Retina (tissue), 1 donor: ENCODE data around the gene NCMAP.

ENCODE experiments used
- DNase-seq: peaks from one replicate; pipeline ENCODE4 v3.0.0-alpha.2; 2016

NCMAP gene

DNA sequence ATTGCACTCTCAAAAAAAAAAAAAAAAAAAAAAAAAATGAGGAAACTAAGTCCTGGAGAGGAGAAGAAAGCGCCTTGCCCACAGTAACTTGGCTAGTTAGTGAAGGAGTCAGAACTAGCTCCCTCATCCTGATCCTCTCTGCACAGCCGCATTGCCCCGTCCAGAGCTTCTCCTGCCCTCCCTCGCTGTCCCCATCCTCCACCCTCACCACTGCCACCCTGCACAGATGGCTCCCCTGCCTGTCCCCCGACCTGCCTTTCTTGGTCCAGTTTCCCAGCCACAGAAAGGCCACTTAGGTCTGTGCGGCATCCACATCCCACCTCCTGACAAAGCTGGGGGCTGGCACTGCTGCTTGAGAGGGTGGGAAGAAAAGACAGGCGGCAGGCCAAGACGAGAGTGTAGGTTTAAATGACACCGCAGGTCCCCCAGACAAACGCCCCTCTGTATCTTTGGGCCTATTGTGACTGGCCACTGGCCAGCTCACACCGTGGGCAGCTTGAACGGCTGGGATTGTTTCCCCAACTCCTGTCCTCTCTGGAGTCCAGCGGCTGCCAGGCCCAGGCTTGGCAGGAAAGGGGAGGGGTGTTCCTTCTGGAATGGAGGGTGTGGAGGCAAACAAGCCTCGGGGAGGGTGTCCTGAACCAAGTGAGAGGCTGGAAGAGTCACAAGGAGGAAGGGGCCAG lies 20.2 kb downstream of the NCMAP start:
- peak; percentile 30 for DNase-seq

DNA sequence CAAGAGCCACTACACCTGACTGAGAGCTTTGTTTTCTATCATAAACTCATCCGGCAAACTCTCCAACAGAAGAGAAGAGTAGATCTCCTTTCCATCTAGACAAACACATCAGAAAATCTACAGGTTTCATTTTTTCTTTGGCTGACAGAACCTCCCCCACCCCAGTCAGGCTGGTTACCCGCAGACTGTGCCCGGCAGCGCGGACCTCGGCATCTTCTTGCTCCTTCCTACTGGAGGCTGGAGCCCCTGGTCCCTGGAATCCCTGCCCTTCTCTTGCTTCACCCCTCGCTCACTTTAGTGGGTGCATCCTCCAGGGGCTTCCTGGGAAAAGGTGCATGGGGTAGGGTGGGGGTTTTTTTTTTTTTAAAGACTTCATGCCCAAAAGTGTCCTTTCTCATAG lies 23.0 kb downstream of the NCMAP start:
- DNase-seq = no peak

DNA sequence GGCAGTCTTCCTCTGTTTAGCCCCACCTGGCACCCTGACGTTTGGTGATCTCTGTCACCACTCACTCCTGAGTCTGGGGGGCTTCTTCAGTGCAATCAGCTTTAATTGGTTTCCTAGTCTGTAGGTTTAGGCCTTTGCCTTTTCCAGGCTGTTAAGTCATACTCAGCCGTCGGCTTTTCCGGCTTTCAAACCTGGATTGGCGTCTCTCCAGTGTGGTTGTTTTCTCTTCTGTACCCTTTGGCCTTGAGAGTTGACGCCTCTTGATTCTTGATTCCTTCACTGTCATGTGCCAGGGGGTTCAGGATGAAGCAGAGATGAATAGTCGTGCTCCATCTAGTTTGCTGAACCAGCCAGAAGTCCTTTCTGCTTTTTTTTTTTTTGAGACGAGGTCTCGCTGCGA lies 24.9 kb downstream of the NCMAP start:
- no peak for DNase-seq

DNA sequence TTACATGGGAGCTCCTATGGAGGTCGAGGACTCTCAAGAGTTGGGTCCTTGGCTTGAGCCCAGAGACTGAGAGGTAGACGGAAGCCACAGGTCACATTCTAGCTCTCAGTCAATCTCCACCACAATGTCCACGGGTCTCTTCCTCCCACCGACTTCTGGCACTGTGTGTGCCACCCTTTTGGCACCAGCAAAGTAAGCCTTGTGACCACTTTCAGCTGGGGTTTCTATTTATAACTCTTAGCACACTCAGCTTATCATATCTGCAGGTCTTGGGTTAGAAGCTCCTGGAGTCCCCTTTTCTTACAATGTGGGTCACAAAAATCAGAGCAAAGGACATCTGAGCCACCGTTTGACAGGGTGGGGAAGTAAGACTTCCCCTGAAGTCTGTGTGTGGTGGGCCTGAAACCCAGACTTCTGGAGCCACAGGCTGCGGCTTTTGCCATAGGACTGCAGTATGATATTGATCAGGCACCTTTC lies 28.3 kb downstream of the NCMAP start:
- DNase-seq = no peak

DNA sequence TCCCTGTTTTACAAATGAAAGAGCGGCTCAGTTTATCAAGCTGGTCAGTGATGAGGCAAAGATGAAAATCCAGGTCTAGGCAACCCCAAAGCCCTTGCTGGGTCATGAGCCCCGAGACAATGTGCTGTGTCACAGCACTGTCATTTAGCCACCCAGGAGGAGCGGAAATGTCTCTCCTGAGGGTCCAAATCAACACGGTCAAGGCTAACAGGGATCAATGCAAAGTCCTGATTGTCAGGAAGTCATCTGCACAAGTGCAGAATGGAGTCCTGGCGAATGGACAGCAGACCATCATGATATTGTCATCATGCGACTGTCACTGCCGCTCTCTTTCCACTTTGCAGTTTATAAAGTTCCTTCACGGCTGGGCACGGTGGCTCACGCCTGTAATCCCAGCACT lies 30.2 kb downstream of the NCMAP start:
- DNase-seq = no peak

DNA sequence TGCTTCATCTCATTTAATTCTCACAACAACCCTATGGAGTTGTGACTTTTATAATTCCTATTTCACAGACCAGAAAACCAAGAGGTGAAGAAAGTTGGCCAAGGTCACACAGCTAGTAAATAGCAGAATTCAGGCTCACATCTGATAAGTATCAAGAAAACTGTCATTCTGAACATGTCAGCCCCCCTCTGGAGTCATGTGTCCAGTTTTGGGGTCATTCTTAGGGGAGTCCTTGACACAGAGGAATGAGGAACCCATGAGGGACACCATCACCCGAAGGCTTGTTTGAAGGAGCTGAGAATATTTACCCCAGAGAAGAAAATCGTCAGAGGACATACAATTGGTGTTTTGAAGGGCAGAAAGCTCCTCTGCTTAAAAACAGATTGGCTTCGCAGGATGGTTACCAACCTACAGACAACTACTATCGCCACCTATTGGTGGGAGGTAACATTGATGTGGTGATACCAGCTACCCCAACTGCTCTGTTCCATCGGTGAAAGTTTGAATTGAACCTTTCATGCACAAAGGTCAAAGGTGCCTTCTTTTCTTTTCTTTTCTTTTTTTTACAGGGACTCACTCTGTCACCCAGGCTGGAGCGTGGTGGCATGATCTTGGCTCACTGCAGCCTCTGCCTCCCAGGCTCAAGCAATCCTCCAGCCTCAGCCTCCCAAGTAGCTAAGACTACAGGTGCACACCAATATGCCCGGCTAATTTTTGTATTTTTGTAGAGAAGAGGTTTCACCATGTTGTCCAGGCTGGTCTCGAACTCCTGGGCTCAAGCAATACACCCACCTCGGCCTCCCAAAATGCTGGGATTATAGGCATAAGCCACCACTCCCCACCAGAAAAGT lies 31.3 kb downstream of the NCMAP start:
- DNase-seq = peak; percentile 26

DNA sequence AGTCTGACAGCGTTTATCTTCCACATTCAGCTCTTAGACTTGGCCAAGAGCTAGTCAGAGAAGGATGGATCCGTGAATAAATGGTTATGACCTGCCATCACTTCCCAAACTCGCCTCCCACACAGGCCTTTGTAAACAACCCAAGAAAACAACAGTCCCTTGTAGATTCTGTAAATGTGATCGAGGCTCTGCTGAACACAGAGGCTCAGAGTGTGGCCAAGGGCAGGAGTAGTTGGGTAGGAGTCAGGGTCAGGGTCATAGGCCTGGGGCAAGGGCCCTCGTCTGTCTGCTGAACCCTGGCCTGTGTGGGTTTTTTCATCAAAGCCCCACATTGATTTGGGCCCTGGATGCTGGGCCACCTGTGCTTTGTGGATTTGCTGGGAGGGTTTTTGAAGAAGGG lies 32.7 kb downstream of the NCMAP start:
- DNase-seq = no peak

DNA sequence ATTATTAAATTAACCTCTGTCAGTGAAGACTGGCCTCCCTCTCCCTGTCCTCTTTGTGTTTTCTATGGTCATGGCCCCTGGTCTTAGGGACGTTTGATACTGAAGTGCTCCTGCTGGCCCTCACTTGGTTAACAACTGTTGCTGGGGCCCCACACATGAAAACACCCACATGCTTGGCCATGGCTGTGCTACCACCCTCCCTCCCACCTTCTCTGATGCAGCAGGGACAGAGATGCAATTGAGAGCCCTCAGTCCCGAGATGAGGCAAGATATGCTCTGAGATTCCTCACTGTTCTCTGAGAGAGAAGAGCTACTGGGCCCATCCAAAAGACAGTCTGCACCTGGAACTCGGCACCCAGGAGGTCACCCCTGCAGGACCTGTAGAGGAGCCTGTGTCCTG lies 33.3 kb downstream of the NCMAP start:
- no peak for DNase-seq

DNA sequence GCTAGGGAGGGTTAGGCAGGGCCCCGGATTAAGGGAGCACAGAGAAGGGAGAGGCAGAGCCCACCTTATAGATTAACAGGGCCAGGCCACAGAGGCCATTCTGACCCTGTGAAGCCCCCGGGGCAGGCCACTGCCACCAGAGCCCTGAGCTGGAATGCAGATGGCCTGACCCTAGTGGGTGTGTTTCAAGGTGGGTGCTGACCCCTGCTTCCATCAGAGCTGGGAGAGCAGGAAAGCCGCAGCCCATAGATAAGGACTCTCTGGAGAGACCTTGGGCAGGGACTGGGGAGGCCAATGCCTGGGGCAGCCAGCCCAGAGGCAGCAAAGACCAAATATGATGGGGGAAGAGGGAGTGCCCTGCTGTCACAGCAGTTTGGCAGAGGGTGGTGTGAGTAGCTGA lies 35.9 kb downstream of the NCMAP start:
- no peak for DNase-seq

DNA sequence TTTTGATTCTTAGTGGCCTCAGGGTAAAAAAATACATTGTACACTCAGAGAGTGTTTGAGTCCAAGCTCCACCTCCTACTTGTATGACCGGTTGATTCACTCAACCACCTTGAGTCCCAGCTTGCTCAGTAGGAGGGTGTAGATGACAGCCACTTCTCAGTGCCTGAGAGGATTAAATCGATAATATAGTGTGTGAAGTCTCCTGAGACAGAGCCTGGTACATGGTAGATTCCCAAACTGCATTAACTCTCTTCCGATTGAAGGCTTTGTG lies 38.4 kb downstream of the NCMAP start:
- DNase-seq = no peak

DNA sequence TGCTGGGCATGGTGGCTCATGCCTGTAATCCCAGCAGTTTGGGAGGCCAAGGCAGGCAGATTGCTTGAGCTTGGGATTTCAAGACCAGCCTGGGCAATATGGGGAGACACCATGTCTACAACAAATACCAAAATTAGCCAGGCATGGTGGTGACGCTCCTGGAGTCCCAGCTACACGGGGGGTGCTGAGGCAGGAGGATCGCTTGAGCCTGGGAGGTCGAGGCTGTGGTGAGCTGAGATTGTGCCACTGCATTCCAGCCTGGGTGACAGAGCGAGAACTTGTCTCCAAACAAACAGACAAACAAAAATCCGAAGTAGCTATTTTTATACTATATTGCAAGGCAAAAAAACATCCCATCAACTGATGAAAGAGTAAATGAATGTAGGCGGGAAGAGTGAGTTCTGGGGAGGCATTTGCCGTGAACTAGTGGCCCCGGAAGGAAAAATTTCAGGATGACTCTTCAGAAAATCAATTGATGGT lies 40.6 kb downstream of the NCMAP start:
- DNase-seq = no peak

DNA sequence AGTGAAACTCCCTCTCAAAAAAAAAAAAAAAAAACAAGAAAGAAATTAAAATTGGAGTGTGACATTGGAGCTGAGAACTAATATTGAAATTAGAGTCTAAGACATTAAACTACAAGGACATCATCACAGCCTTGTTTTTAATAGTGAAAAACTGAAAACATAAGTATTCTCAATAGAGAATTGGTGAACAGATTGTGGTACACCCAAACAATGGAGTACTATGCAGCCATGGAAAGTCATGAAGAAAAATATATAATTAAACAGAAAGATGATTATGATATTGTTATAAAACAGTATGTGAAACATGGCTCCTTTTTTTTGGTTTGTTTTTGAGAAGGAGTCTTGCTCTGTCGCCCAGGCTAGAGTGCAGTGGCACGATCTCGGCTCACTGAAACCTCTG lies 43.4 kb downstream of the NCMAP start:
- no peak for DNase-seq

DNA sequence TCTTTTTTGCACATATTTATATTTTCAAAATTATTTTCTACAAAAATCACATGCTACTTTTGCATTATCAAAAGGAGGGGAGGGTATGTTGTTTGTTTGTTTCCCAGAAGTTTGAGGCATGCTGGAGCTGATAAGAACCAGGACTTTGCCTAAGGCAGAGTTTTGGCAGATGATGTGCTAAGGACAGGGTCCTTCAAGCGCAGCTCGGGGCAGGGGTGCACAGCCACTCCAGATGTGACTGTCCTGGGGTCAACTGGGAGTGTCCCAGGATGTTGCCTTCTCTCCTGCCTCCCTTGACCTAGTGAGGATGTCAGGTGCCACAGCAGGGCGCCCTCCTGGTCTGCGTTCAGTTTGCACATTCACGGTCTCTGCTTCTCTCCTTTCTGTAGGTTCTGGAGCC lies 44.7 kb downstream of the NCMAP start:
- no peak for DNase-seq

DNA sequence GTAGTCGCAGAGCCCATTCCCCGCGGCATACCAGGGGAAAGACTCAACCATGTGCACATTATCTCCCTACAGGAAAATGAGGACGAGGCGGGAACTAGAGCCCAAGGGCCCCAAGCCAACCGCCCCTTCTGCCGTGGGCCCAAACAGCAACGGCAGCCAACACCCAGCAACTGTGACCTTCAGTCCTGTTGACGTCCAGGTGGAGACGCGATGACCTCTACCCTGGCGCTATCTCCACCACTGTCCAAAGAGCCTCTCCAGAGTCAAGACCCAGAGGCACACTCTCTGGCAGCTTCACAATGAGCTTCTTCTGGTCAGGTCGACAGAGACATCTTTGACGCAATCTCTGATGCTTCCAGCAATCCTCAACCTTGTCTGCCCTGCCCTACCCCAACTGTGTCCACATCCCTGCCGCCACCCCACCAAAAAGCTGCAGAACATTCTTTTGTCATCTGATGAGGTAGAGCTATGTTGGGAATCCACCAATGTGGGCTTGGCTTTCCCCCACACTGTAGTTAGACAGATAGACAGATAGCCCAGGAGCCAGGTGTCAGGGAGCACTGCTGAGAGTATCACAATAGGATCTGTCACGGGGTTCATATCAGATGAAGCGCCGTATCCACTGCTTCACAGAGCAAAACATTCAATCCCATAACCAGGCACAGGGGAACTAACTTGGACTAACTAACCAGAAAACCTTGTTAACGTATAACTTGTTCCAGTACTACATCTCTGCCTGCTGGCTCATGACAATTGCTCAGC lies 49.8 kb downstream of the NCMAP start:
- no peak for DNase-seq

DNA sequence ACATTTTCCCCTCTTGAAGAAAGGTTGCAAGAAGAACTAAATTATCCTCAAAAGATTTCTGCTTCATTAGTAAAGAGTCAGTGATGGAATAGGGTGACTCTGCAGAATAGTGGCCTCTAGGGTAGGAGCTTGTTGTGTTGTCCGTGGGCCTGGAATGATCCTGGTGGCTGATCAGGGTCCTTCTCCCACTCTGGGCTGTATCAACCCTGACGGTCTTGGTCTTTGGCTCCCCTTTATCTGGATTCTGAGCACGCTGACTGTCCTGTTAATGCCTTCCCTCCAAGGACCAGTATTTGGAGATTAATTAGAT lies 50.4 kb downstream of the NCMAP start:
- no peak for DNase-seq

DNA sequence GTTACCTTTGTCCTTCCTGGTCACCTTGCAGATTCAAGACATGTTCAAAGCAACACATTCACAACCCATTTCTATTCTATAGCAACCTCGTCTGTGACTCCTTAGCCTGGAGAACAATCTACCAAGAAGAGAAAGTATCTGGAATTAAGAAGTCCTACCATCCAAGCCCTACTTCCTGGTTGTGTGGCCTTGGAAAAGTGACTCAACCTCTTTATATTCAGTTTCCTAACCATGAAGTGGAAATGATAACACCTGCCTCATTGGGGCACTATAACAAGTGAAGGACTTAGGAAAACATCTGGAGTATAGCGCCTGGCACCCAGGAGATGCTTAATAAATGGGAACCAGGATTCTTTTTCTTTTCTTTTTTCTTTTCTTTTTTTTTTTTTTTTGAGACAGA lies 50.7 kb downstream of the NCMAP start:
- no peak for DNase-seq

DNA sequence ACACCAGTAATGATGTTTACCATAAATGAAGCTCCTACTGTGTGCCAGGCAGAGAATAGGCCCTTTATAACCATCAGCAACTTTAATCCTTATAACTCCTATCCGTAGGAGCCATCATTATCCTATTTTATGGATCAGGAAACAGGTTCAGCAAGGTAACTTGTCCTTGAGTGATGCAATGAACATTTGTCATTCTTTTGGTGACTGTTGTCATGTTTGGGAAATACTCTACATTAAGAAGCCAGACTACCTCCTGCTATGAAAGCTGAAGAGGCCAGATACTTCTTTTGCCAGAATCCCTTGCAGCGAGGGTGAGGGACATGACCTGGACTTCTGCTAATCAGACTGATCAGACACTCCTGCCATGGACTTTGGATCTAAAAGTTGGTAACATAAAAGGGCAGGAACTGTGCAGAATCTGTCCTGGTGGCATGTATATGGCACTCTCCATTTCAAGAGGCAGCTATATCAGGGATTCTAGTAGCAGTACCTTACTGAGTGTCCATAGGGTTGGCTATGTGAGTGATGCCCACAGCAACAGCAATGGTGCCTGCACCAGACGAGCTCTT lies 54.1 kb downstream of the NCMAP start:
- DNase-seq = no peak

DNA sequence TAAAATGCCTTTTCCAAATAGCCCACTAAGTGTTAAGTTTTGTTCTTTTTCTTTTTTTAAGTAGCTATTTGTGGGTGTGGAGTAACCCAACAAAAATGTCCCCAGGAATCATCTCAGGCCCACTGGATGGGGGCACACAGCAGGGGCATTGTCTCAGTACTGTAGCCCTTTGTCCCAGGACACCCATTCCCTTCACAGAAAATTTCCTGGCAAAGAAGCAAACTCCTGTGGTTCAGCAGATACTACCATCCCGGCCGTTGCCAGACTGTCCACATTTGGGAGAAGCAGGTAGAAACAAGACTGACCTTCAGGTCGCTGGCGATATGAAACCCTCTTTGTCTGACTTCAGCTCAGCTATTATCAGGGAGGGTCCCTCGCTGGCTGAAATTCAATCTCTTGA lies 63.5 kb downstream of the NCMAP start:
- no peak for DNase-seq

DNA sequence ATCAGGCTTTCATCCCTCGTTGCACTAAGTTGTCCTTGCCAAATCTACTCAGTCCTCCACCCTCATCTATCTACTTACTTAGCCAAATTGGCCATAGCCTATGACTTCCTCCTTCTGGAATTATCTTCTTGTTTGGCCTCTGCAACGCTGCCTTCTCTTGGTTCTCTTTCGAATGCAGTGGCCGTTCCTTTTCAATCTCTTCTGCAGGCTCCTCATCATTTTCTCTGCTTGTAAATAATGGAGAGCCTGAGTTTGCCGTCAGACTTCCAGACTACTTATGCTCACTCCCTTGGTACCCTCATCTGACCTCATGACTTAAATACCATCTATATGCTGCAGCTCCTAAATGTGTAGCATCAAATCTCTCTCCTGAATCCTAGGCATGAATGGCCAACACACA lies 64.8 kb downstream of the NCMAP start:
- DNase-seq = no peak

DNA sequence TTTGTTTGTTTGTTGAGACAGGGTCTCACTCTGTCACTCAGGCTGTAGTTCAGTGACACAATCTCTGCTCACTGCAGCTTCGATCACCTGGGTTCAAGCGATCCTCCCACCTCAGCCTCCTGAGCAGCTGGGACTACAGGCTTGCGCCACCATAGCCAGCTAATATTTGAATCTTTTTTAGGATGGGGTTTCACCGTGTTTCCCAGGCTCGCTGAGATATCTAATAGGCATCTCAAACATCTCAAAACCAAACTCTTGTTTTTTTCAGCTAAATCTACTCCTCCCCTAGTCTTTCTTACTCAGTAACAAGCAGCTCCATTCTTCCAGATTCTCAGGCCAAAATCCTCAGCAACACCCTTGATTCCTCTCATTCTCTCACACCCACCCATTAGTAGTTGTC lies 65.2 kb downstream of the NCMAP start:
- DNase-seq = no peak

DNA sequence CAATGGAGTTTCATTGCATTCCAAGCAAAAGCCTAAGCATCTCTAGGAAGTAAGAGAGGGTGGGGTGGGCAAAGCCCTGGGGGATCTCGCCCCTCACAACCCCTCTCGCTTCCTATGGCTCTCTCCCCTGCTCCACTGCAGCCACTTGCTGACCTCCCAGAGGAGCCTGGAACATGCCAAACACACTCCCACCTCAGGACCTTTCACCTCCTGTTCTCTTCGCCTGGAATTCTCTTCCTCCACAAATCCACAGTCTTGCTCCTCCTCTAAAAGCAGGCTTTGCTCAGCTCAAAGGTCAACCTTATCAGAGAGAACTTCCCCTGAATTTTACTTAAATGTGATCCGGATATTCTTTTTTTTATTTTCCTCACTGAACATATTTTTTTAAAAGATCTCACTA lies 66.3 kb downstream of the NCMAP start:
- no peak for DNase-seq

DNA sequence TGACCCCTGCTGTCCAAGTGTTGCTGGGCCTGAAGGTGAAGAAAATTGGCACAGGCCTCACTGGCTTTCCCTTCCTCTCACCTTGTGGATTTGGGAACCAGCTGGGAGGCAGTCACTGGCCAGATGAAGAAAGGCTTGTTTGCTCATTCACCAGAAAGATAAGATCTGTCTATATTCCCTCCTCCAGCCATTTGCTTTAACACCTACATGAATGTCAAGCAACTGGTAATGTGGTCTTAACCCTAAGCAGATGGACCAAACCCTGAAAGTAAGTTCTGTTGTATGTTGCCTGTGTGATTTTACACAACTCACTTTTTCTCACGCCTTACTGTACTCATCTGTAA lies 76.9 kb downstream of the NCMAP start:
- DNase-seq = no peak

DNA sequence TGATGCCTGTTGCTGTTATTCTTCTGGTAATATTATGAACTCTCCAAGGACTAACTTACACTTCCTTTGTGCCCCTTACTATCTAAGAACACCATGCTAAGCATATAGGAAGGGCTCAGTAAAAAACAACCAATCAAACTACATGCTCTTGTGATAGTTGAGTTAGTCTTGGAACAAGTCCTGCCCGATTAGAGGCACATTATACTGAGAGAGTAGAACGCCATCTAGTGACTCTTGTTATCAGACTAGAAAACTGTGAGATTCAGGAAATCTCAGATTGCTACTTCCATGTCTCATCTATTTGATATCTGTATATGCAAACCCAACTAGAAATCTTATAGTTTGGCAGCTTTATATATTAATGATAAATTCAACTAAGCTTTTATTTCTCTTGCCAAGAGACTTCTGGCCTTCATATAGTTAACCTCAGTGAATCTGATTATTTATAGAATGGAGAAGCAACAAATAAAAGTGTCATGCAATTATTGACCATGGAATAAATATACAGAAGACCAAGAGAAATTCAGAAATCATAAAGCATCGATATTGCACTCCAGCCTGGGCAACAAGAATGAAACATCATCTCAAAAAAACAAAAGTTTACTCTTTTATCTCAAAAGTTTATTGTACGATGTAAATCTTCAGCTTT lies 79.4 kb downstream of the NCMAP start:
- peak; percentile 17 for DNase-seq
